Mesothelial cell of epicardium (in vitro differentiated cells): ENCODE data around the gene CXCR6. TPM values are rescaled to one million over a fixed set of nuclear protein-coding genes. Genes with fewer than 3 reads are reported as not detected.

Source experiments
- DNase-seq, 2 experiments: peaks; one replicate each; pipeline ENCODE4 v3.0.0; 2021; ENCODE audit warnings: low spot score in 2 of 2; ENCODE audit not compliant: unreplicated experiment in 2 of 2
- H3K27ac Mint-ChIP-seq: 2 replicates; pipeline ENCODE4 v1.8.0; 2021; ENCODE audit warnings: mixed read lengths
- H3K27me3 Mint-ChIP-seq: 2 replicates; pipeline ENCODE4 v1.8.0; 2021; ENCODE audit warnings: low read depth, mixed read lengths
- H3K36me3 Mint-ChIP-seq: 2 replicates; pipeline ENCODE4 v1.8.0; 2021; ENCODE audit warnings: mixed read lengths
- H3K4me1 Mint-ChIP-seq: 2 replicates; pipeline ENCODE4 v1.8.0; 2021; ENCODE audit warnings: mixed read lengths
- H3K4me3 Mint-ChIP-seq: 2 replicates; pipeline ENCODE4 v1.8.0; 2021; ENCODE audit warnings: mild to moderate bottlenecking, moderate library complexity, mixed read lengths
- H3K9me3 Mint-ChIP-seq: 2 replicates; pipeline ENCODE4 v1.8.0; 2021; ENCODE audit warnings: mixed read lengths
- CTCF ChIP-seq: fragments of 200-600 bp; sonication (generic); IDR thresholded peaks from one replicate; pipeline ENCODE4 v1.5.0; 2021; ENCODE audit warnings: antibody characterized with exemption; ENCODE audit not compliant: unreplicated experiment
- total RNA-seq: library from RNA; stranded (reverse); gene quantifications from 3 replicates; pipeline ENCODE4 v1.2.1, GENCODE V29; 2021

Gene CXCR6
- total RNA-seq, 1 donor from 2014 or later: not detected

DNA sequence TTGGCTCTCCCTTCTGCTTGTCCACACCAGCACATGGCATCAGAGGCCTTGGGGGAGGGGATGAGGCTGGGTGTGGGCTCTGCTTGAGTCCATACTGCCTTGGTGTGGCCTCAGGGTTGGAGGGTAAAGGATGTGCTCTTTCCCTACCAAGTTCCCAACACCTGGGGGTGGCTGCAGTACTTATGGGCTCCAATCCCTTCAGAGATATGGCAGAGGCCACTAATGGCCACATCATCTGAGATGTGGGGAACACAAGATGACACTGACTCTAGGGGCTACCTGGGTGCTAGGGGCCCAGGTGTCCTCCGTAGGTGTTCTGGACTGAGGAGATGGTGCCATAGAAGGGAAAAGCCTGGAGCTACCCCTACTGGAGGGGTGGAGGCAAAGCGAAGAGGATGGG, 6.9 kb downstream of the CXCR6 start:
- no peak for TF ChIP-seq CTCF
- Mint-ChIP-seq H3K36me3 (peaks cover 49% of the 10 kb centered on the region), H3K4me3 (no peak overlapping the region), H3K9me3 (no peaks in the 10 kb centered on the region), H3K4me1 (no peaks in the 10 kb centered on the region), H3K27me3 (no peaks in the 10 kb centered on the region), H3K27ac (no peak overlapping the region)
- DNase-seq: no peak

DNA sequence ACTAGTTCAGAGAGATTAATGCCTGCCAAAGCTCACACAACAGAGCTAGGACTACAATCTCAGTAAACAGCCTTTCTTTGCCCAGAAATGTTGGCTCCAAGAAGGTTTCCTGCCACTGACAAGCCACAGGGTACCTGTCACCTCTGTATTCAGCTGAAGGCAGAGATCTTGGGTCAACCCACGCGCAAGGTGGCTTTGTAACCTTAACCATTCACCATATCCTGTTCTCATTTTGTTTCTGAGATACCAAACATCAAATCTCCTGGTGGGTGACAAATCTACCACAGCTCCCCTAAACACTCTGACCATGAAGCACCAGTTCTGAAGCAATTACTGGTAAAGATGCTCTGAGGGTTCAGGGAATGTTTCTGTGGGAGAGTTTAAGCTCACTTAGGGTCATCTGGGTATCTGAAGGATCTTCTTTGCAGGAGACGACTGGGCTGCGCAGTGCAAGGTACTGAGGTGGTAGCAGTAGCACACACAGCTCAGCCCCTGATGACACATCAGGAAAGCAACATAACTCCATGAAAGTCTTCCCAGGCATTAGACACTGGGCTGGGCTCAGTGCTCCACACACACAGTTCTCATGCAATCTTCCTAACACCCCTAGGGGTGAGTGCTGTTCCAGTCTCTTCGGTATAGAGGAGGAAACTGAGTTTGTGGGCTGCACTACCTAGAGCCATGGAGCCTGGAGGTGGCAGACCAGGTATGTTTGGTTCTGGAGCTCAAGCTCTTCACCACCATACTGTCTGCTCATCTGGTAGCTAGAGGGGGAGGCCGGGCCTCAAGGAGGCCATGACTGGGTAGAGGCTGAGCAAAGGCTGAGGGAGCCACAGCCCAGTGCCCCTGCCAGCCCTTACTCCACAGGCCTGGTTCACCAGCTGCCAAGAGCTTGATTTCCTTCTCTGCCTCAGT, 7.7 kb downstream of the CXCR6 start:
- Mint-ChIP-seq H3K27me3 (no peaks in the 10 kb centered on the region), H3K4me1 (no peaks in the 10 kb centered on the region), H3K36me3 (peaks cover 50% of the 10 kb centered on the region), H3K27ac (no peak overlapping the region), H3K9me3 (no peaks in the 10 kb centered on the region), H3K4me3 (no peak overlapping the region)
- no peak for TF ChIP-seq CTCF
- DNase-seq: no peak

- Mint-ChIP-seq H3K27me3 (no peaks in the 10 kb centered on the region), H3K4me1 (no peaks in the 10 kb centered on the region), H3K36me3 (peaks cover 44% of the 10 kb centered on the region), H3K9me3 (no peaks in the 10 kb centered on the region), H3K4me3 (no peak overlapping the region), H3K27ac (no peak overlapping the region)
- DNase-seq: no peak
- TF ChIP-seq CTCF: no peak
Observed at GRCh38 chr3:45951946-45952345, 8.7 kb downstream of the CXCR6 start.

- Mint-ChIP-seq H3K9me3 (no peaks in the 10 kb centered on the region), H3K27me3 (no peaks in the 10 kb centered on the region), H3K4me1 (no peaks in the 10 kb centered on the region), H3K4me3 (no peak overlapping the region), H3K36me3 (peaks cover 42% of the 10 kb centered on the region), H3K27ac (no peak overlapping the region)
- TF ChIP-seq CTCF: no peak
- no peak for DNase-seq
Observed at GRCh38 chr3:45952456-45952855, 9.2 kb downstream of the CXCR6 start.

DNA sequence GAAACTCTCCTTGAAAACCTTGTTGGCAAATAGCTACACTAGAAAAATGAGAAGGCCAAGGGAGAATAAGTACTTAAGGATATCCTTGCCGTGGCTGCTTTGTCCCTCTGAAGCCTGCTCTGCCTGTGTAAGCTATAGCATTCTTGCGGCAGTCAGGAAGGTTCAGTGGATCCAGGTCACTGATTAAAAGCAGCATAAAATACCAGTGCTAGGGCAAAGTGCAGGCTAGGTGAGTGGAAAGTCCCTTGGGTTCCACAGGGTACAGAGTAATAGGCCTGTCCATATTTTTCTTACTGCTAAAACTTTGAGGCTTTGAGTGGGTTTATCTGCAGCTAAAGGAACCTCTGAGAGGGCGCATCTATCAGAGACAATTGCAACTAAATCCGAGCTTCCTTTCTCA, 10.3 kb downstream of the CXCR6 start:
- no peak overlapping the region for H3K27ac Mint-ChIP-seq
- H3K4me1 Mint-ChIP-seq: no peaks in the 10 kb centered on the region
- DNase-seq: no peak
- no peak overlapping the region for H3K4me3 Mint-ChIP-seq
- peaks cover 38% of the 10 kb centered on the region for H3K36me3 Mint-ChIP-seq
- H3K27me3 Mint-ChIP-seq: no peaks in the 10 kb centered on the region
- no peak for TF ChIP-seq CTCF
- no peaks in the 10 kb centered on the region for H3K9me3 Mint-ChIP-seq
